Caco-2 (cell line): ENCODE measurements around the gene CFAP45. TPM values are rescaled to one million over a fixed set of nuclear protein-coding genes. Genes with fewer than 3 reads are reported as not detected.

Source experiments
- BruUV-seq: library from RNA; stranded (reverse); fragments of 400-500 nt; replicated peaks from 2 replicates; lab custom pipeline; 2021; lab: Mats Ljungman, UMichigan
- CTCF ChIA-PET: fragments of 300-600 bp; sonication (Branson Sonifier 250); formaldehyde crosslinking; loops from one replicate; lab custom pipeline; 2022; ENCODE audit warnings: antibody characterized with exemption; lab: Charles Lee
- POLR2A ChIA-PET: fragments of 300-600 bp; sonication (Branson Sonifier 250); formaldehyde crosslinking; loops from one replicate; lab custom pipeline; 2022; ENCODE audit warnings: antibody characterized with exemption; lab: Charles Lee
- DNase-seq, 2 experiments: peaks; one replicate each; pipeline versions ENCODE4 v3.0.0 to v3.0.0-alpha.2; 2020 to 2022
- H3K27me3 ChIP-seq: replicated peaks from 2 replicates; pipeline ENCODE4 v1.6.0; 2011; ENCODE audit warnings: low read length; ENCODE audit not compliant: control insufficient read depth, insufficient read depth
- H3K36me3 ChIP-seq: 2 replicates; pipeline ENCODE4 v1.5.1; 2011; ENCODE audit warnings: low read length; ENCODE audit not compliant: control insufficient read depth, insufficient read depth
- H3K4me1 ChIP-seq: fragments of 250-450 bp; sonication (Bioruptor Pico); 2 replicates; pipeline ENCODE4 v1.5.1; 2020; ENCODE audit warnings: mild to moderate bottlenecking
- H3K4me3 ChIP-seq: 2 replicates; pipeline ENCODE4 v1.5.1; 2011; ENCODE audit warnings: low read depth, mild to moderate bottlenecking, control low read depth, low read length
- H3K9me3 ChIP-seq: fragments of 250-450 bp; sonication (Bioruptor Pico); 2 replicates; pipeline ENCODE4 v1.5.1; 2020; ENCODE audit warnings: mild to moderate bottlenecking, moderate library complexity
- H3K27ac Mint-ChIP-seq: one replicate; pipeline ENCODE4 v1.8.0; 2022; ENCODE audit warnings: mixed read lengths; ENCODE audit not compliant: unreplicated experiment
- H3K27me3 Mint-ChIP-seq: one replicate; pipeline ENCODE4 v1.8.0; 2022; ENCODE audit warnings: mixed read lengths; ENCODE audit not compliant: insufficient read depth, unreplicated experiment
- H3K36me3 Mint-ChIP-seq: one replicate; pipeline ENCODE4 v1.8.0; 2022; ENCODE audit warnings: mild to moderate bottlenecking, mixed read lengths; ENCODE audit not compliant: insufficient read depth, unreplicated experiment
- H3K4me1 Mint-ChIP-seq: one replicate; pipeline ENCODE4 v1.8.0; 2022; ENCODE audit warnings: low read depth, mixed read lengths; ENCODE audit not compliant: unreplicated experiment
- H3K4me3 Mint-ChIP-seq: one replicate; pipeline ENCODE4 v1.8.0; 2022; ENCODE audit warnings: mild to moderate bottlenecking, moderate library complexity, mixed read lengths; ENCODE audit not compliant: unreplicated experiment
- H3K9me3 Mint-ChIP-seq: one replicate; pipeline ENCODE4 v1.8.0; 2022; ENCODE audit warnings: mixed read lengths; ENCODE audit not compliant: unreplicated experiment
- CTCF ChIP-seq, 2 experiments: fragments of 200-600 bp in 1 of 2; IDR thresholded peaks; 1 replicate in 1 of 2; 2 replicates in 1 of 2; pipeline versions ENCODE4 v1.5.1 to v1.8.0; 2011 to 2022; ENCODE audit warnings: antibody characterized with exemption in 1 of 2, control low read depth in 1 of 2, inconsistent platforms in 1 of 2, low read depth in 1 of 2, low read length in 1 of 2, mild to moderate bottlenecking in 1 of 2, moderate library complexity in 1 of 2; ENCODE audit not compliant: insufficient read depth in 1 of 2, severe bottlenecking in 1 of 2, unreplicated experiment in 1 of 2
- intact Hi-C: fragments of 100-400 bp; cut with micrococcal nuclease; formaldehyde crosslinking; loops from one replicate; pipeline ENCODE4 v1.10.0; 2022; ENCODE audit not compliant: unreplicated experiment
- total RNA-seq: library from RNA; stranded (reverse); gene quantifications from 2 replicates; pipeline ENCODE4 v1.2.3, GENCODE V29; 2022

Gene CFAP45
- total RNA-seq, 1 experiment from 2014 or later: 1.1 TPM

DNA sequence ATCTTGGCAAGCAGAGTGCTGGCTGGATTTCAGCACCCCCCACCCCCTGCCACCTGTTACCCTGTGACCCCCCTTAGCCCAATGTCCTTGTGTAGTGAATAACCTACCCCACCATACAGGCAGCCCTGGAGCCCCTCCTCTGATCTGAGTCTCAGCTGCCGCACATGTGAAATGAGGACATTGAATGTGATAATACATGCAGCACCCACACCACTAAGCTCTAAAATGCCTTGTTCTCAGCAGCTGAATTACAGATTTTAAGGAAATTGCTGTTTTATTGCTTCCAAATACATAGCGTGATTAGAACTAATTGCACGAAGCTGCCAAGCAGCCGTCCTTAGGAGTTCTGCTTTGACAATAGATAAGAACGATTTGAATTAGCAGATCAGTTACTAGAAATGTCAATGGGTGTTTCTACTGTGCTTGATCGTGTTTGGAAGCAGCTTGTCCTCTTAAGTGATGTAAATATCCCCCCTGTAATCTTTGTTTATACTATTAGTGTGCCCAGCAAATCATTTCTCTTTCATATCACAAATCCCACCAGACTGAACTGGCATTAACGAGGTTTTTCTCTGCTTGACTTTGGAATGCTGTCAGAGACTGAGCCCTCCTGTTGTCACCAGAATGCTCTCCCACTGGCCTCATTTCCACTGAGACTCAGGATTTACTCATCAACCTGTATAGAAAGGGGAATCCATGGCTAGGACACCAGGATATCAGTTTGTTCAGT, 68.4 kb downstream of the CFAP45 start:
- no peaks in the 10 kb centered on the region for H3K36me3 ChIP-seq
- BruUV-seq: no TSS peak
- DNase-seq: no peak
- no peaks in the 10 kb centered on the region for H3K27me3 ChIP-seq
- Mint-ChIP-seq H3K4me1 (peaks cover 2% of the 10 kb centered on the region), H3K27ac (no peak overlapping the region), H3K4me3 (no peak overlapping the region), H3K27me3 (no peaks in the 10 kb centered on the region), H3K9me3 (no peaks in the 10 kb centered on the region), H3K36me3 (no peaks in the 10 kb centered on the region)
- no peaks in the 10 kb centered on the region for H3K9me3 ChIP-seq
- TF ChIP-seq CTCF (IDR thresholded peaks at IDR 0.05; ENCODE audit: insufficient read depth in 1 of 2, low read depth in 1 of 2, low read length in 1 of 2, severe bottlenecking in 1 of 2, unreplicated experiment in 1 of 2): no peak
- intact Hi-C loops: no loop called here
- ChIA-PET POLR2A (no interaction called here), CTCF (interaction anchor here (1.1 kb wide), 1 partner anchor 62 kb away, joined by 3 read pairs; no protein-coding TSS in a partner anchor)
- no peak overlapping the region for H3K4me3 ChIP-seq
- H3K4me1 ChIP-seq: no peaks in the 10 kb centered on the region

GRCh38 chr1:159830722-159831121, 69.2 kb downstream of the CFAP45 start:
- Histone ChIP-seq H3K36me3 (no peaks in the 10 kb centered on the region), H3K27me3 (no peaks in the 10 kb centered on the region), H3K4me3 (no peak overlapping the region), H3K4me1 (no peaks in the 10 kb centered on the region), H3K9me3 (no peaks in the 10 kb centered on the region)
- no peak for DNase-seq
- no peak for TF ChIP-seq CTCF (IDR thresholded peaks at IDR 0.05; ENCODE audit: insufficient read depth in 1 of 2, low read depth in 1 of 2, low read length in 1 of 2, severe bottlenecking in 1 of 2, unreplicated experiment in 1 of 2)
- H3K27me3 Mint-ChIP-seq: no peaks in the 10 kb centered on the region
- intact Hi-C loops: no loop called here
- CTCF ChIA-PET: no interaction called here
- no TSS peak for BruUV-seq
- H3K9me3 Mint-ChIP-seq: no peaks in the 10 kb centered on the region
- H3K27ac Mint-ChIP-seq: no peak overlapping the region
- no peaks in the 10 kb centered on the region for H3K36me3 Mint-ChIP-seq
- POLR2A ChIA-PET: no interaction called here
- peaks cover 6% of the 10 kb centered on the region for H3K4me1 Mint-ChIP-seq
- H3K4me3 Mint-ChIP-seq: no peak overlapping the region

- peaks cover 5% of the 10 kb centered on the region; the same call in 1 of the 2 replicates for H3K4me1 ChIP-seq
- DNase-seq: no peak
- no peak overlapping the region for H3K4me3 ChIP-seq
- CTCF ChIA-PET: no interaction called here
- Mint-ChIP-seq H3K27ac (no peak overlapping the region), H3K36me3 (no peaks in the 10 kb centered on the region), H3K27me3 (no peaks in the 10 kb centered on the region), H3K9me3 (no peaks in the 10 kb centered on the region), H3K4me1 (peaks cover 13% of the 10 kb centered on the region), H3K4me3 (no peak overlapping the region)
- BruUV-seq: no TSS peak
- TF ChIP-seq CTCF (IDR thresholded peaks at IDR 0.05; ENCODE audit: insufficient read depth in 1 of 2, low read depth in 1 of 2, low read length in 1 of 2, severe bottlenecking in 1 of 2, unreplicated experiment in 1 of 2): no peak
- POLR2A ChIA-PET: no interaction called here
- H3K9me3 ChIP-seq: no peaks in the 10 kb centered on the region
- no peaks in the 10 kb centered on the region for H3K36me3 ChIP-seq
- intact Hi-C loops: no loop called here
- no peaks in the 10 kb centered on the region for H3K27me3 ChIP-seq
These were observed 70.0 kb downstream of the CFAP45 start for GRCh38 chr1:159829822-159830465.
